GM23248 (cell line): Measurements from ENCODE around the gene FLOT1. TPM values are rescaled to one million over a fixed set of nuclear protein-coding genes. Genes with fewer than 3 reads are reported as not detected.

Source experiments
- DNase-seq: peaks from one replicate; pipeline ENCODE4 v3.0.0-alpha.2; 2015
- H2AFZ ChIP-seq: fragments of 200-600 bp; sonication (generic); 2 replicates; pipeline ENCODE4 v1.6.1; 2016; ENCODE audit warnings: antibody characterized with exemption
- H3F3A ChIP-seq: fragments of 200-600 bp; sonication (generic); 2 replicates; pipeline ENCODE4 v1.6.1; 2016; ENCODE audit warnings: mild to moderate bottlenecking, antibody characterized with exemption, mixed run types; ENCODE audit not compliant: insufficient read depth
- H3K27ac ChIP-seq: fragments of 200-600 bp; sonication (generic); 2 replicates; pipeline ENCODE4 v1.5.1; 2016; ENCODE audit warnings: mild to moderate bottlenecking
- H3K27me3 ChIP-seq: fragments of 200-600 bp; sonication (generic); replicated peaks from 2 replicates; pipeline ENCODE4 v1.6.1; 2016; ENCODE audit warnings: mild to moderate bottlenecking; ENCODE audit not compliant: insufficient read depth
- H3K36me3 ChIP-seq: fragments of 200-600 bp; sonication (generic); 2 replicates; pipeline ENCODE4 v1.6.1; 2016; ENCODE audit warnings: low read depth, mild to moderate bottlenecking
- H3K4me1 ChIP-seq: fragments of 200-600 bp; sonication (generic); 2 replicates; pipeline ENCODE4 v1.6.1; 2016; ENCODE audit warnings: mild to moderate bottlenecking; ENCODE audit not compliant: insufficient read depth
- H3K4me2 ChIP-seq: fragments of 200-600 bp; sonication (generic); one replicate; pipeline ENCODE4 v1.6.1; 2016; ENCODE audit warnings: mild to moderate bottlenecking; ENCODE audit not compliant: unreplicated experiment
- H3K4me3 ChIP-seq: fragments of 200-600 bp; sonication (generic); 2 replicates; pipeline ENCODE4 v1.5.1; 2016; ENCODE audit warnings: mild to moderate bottlenecking
- H3K79me2 ChIP-seq: fragments of 200-600 bp; sonication (generic); 2 replicates; pipeline ENCODE4 v1.6.1; 2016; ENCODE audit warnings: mild to moderate bottlenecking; ENCODE audit not compliant: insufficient read depth
- H3K9ac ChIP-seq: fragments of 200-600 bp; sonication (generic); 2 replicates; pipeline ENCODE4 v1.6.1; 2016; ENCODE audit warnings: mild to moderate bottlenecking
- H3K9me2 ChIP-seq: fragments of 200-600 bp; sonication (generic); 2 replicates; pipeline ENCODE4 v1.6.1; 2016; ENCODE audit warnings: mixed run types, mild to moderate bottlenecking, moderate library complexity; ENCODE audit not compliant: insufficient read depth
- H3K9me3 ChIP-seq: fragments of 200-600 bp; sonication (generic); one replicate; pipeline ENCODE4 v1.6.1; 2017; ENCODE audit warnings: low read depth
- H4K20me1 ChIP-seq: fragments of 200-600 bp; sonication (generic); 2 replicates; pipeline ENCODE4 v1.6.0; 2016; ENCODE audit not compliant: insufficient read depth
- EZH2 ChIP-seq: fragments of 200-600 bp; sonication (generic); IDR thresholded peaks from 2 replicates; pipeline ENCODE4 v1.6.1; 2018; ENCODE audit warnings: antibody characterized with exemption, mild to moderate bottlenecking; ENCODE audit not compliant: insufficient read depth, poor library complexity, severe bottlenecking
- EZH2phosphoT487 ChIP-seq: fragments of 200-600 bp; sonication (generic); IDR thresholded peaks from 2 replicates; pipeline ENCODE4 v1.6.1; 2018; ENCODE audit warnings: antibody characterized with exemption, moderate library complexity, mild to moderate bottlenecking, low read depth; ENCODE audit not compliant: insufficient read depth
- WGBS, 2 experiments: methylation state at CpG; one replicate each; pipeline ENCODE4 v1.1.6; 2015 to 2017; ENCODE audit warnings: low lambda C conversion rate in 2 of 2, low coverage in 1 of 2; ENCODE audit errors: missing lambda C conversion rate in 2 of 2; 5-methylcytosine and 5-hydroxymethylcytosine counted together
- in situ Hi-C: fragments of 300-500 bp; cut with MboI; formaldehyde crosslinking; loops from 2 replicates; pipeline ENCODE4 v1.15.0; 2020
- polyA plus RNA-seq: library from polyadenylated mRNA; unstranded; fragments of >200 nt; fragmentation: Nextera tagmentation; extraction: Ambion mirVana; gene quantifications from 2 replicates; pipeline ENCODE4 v1.2.1, GENCODE V29; 2016
- total RNA-seq: library from RNA; depleted of rRNA; stranded (reverse); fragments of >200 nt; shearing (Covaris generic); gene quantifications from 2 replicates; pipeline ENCODE4 v1.2.3, GENCODE V29; 2014

Gene FLOT1
- total and polyA plus RNA-seq, 2 experiments from 2014 or later = 165 to 171 TPM

DNA sequence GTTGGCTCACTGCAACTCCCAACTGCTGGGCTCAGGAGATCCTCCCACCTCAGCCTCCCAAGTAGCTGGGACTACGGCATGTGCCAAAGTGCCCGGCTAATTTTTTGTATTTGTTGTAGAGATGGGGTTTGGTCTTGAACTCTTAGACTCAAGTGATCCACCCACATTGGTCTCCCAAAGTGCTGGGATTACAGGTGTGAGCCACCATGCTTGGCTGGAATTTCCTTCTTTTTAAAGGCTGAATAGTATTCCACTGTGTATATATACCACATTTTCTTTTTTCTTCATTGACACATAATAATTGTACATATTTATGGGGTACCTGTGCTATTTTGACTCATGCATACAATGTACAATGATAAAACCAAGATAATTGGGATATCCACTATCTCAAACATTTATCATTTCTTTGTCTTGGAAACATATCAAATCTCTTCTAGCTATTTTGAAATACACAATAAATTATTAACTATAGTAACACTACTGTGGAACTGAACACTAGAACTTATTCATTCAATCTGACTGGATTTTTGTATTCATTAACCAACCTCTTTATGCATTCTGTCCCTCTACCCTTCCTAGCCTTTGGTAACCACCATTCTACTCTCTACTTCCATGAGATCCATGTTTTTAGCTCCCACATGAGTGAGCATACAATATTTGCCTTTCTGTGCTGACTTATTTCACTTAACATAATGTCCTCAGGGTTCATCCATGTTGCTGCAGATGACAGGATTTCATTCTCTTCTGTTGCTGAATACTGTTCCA lies 33.2 kb downstream of the FLOT1 start:
- 94 to 95% methylated on average over 2 of the region's 2 CpGs for WGBS, 2 experiments
- H3K36me3 ChIP-seq = peaks cover 3% of the 10 kb centered on the region; the same call in 1 of the 2 replicates
- in situ Hi-C loops = no loop called here

DNA sequence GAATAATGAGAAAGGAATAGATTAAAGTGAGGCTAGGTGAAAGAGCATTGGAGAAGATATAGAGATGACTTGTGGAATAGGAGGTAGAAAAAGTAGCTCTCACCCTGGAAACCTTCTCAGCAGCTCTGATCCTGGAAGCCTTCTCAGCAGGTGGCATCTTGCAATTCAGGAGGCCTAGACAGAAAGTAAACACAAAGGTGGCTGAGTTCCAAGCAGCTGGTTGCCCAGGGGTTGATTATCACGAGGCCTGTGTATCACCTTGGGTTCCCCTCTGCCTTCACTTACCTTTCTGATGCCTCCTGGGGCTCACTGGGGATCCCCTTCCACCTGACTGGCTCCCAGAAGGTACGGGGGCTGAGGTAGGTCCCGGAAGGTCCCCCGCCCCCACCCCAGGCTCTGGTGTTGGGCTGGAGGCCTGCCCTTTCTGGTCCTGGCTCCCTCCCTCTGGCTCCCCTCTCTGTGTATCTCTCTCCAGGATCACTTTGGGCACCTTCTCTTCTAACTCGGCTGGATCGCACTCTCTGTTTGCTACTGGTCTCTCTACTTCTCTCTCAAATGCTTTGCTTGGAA lies 35.1 kb downstream of the FLOT1 start:
- H3K9me2 ChIP-seq = no peaks in the 10 kb centered on the region
- no peaks in the 10 kb centered on the region for H3K79me2 ChIP-seq
- in situ Hi-C loops = no loop called here
- H2AFZ ChIP-seq = no peak overlapping the region
- H4K20me1 ChIP-seq = no peaks in the 10 kb centered on the region
- WGBS, 2 experiments = 94 to 99% methylated on average over 6 of the region's 6 CpGs
- H3K36me3 ChIP-seq = peaks cover 3% of the 10 kb centered on the region; the same call in 1 of the 2 replicates
- H3K27me3 ChIP-seq = no peaks in the 10 kb centered on the region
- H3K9ac ChIP-seq = no peak overlapping the region
- H3K9me3 ChIP-seq = no peaks in the 10 kb centered on the region
- no peaks in the 10 kb centered on the region for H3F3A ChIP-seq
- no peak overlapping the region for H3K27ac ChIP-seq
- TF ChIP-seq EZH2phosphoT487 = no peak
- no peak for TF ChIP-seq EZH2
- H3K4me2 ChIP-seq = no peak overlapping the region
- H3K4me1 ChIP-seq = no peaks in the 10 kb centered on the region
- H3K4me3 ChIP-seq = no peak overlapping the region
- no peak for DNase-seq

More for the DNA sequence above, 33.2 kb downstream of the FLOT1 start:
- Histone ChIP-seq H3K4me3 (no peak overlapping the region), H3F3A (no peaks in the 10 kb centered on the region), H3K4me2 (no peak overlapping the region), H3K9ac (no peak overlapping the region), H2AFZ (no peak overlapping the region), H3K79me2 (0 out of 2 replicates have a peak, but pooled peaks cover 1% of the 10 kb centered on the region), H3K27me3 (no peaks in the 10 kb centered on the region), H3K9me2 (no peaks in the 10 kb centered on the region), H3K9me3 (no peaks in the 10 kb centered on the region), H4K20me1 (no peaks in the 10 kb centered on the region), H3K27ac (no peak overlapping the region), H3K4me1 (no peaks in the 10 kb centered on the region)
- no peak for DNase-seq
- no peak for TF ChIP-seq EZH2phosphoT487
- TF ChIP-seq EZH2 = no peak

DNA sequence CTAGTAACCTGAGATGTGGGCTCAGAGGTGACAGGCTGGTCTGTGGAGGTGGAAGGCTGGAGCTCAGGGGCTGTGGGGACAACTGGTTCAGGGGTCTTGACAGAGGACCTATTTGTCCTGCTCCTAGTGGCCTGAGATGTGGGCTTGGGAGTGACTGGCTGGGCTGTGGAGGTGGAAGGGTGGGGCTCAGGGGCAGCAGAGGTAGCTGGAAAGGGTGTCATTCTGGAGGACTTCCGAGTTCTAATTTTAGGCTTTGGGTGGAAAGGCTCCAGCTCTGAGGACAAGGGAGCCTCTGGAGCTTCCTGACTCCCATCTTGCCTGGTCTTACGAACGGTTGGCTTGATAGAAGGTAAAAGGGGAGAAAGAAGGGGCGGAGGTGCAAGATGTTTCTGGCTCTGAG lies 36.9 kb downstream of the FLOT1 start:
- Histone ChIP-seq H2AFZ (no peak overlapping the region), H3K4me1 (no peaks in the 10 kb centered on the region), H3K9me2 (no peaks in the 10 kb centered on the region), H3F3A (no peaks in the 10 kb centered on the region), H3K4me3 (no peak overlapping the region), H3K9ac (no peak overlapping the region), H3K79me2 (no peaks in the 10 kb centered on the region), H3K4me2 (no peak overlapping the region), H3K27ac (no peak overlapping the region), H3K9me3 (no peaks in the 10 kb centered on the region), H3K36me3 (peaks cover 8% of the 10 kb centered on the region), H4K20me1 (no peaks in the 10 kb centered on the region), H3K27me3 (no peaks in the 10 kb centered on the region)
- in situ Hi-C loops = no loop called here
- DNase-seq = no peak
- TF ChIP-seq EZH2 = no peak
- TF ChIP-seq EZH2phosphoT487 = no peak
- 94 to 97% methylated on average over 4 of the region's 4 CpGs for WGBS, 2 experiments

DNA sequence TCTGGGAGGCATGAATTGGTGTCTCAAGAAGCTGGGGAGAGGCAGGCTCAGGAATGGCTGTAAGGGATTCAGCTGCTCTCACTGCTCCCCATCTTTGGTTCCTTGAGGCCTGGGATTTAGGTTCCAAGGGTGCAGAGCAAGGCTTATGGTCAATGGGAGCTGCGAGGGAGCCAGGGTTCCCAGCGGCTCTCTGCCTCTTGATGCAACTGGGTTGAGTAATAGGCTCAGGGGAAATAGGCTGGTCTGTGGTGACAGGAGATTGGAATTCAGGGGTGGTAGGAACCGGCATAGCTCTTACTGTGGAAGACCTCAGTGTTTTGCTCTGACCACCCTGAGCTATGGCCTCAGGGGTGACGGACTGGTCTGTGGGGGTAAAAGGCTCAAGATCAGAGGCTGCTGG lies 38.7 kb downstream of the FLOT1 start:
- Histone ChIP-seq H3K36me3 (peaks cover 8% of the 10 kb centered on the region), H3K4me3 (no peak overlapping the region), H3K4me2 (no peak overlapping the region), H2AFZ (no peak overlapping the region), H4K20me1 (no peaks in the 10 kb centered on the region), H3F3A (no peaks in the 10 kb centered on the region), H3K4me1 (no peaks in the 10 kb centered on the region), H3K9ac (no peak overlapping the region), H3K27me3 (no peaks in the 10 kb centered on the region), H3K9me2 (no peaks in the 10 kb centered on the region), H3K27ac (no peak overlapping the region), H3K79me2 (no peaks in the 10 kb centered on the region), H3K9me3 (no peaks in the 10 kb centered on the region)
- in situ Hi-C loops = no loop called here
- no peak for DNase-seq
- 98 to 100% methylated on average over 4 of the region's 4 CpGs for WGBS, 2 experiments
- TF ChIP-seq EZH2phosphoT487 (no peak), EZH2 (no peak)
